NCI-H526 treated with DMSO at 0.1 percent for 48 hours (cell line): ENCODE results near the gene FAT4.

Experiments
- DNase-seq: peaks from one replicate; lab custom pipeline; 2025; lab: John Stamatoyannopoulos, UW

Gene FAT4

GRCh38 chr4:125314676-125315575 lies at the start of gene FAT4:
TSS of gene FAT4 (plus strand) at chr4:125314955. CDS start at chr4:125316412, 1,457 bp downstream.
- DNase-seq: peak; percentile 26

GRCh38 chr4:125265846-125266245 lies 48.9 kb upstream of the FAT4 start:
- DNase-seq: no peak

GRCh38 chr4:125266901-125267604 lies 47.7 kb upstream of the FAT4 start:
- no peak for DNase-seq

GRCh38 chr4:125267630-125268029 lies 47.1 kb upstream of the FAT4 start:
- no peak for DNase-seq

- no peak for DNase-seq
Measured at GRCh38 chr4:125268068-125268755, 46.5 kb upstream of the FAT4 start.

- DNase-seq: no peak
Measured at GRCh38 chr4:125276811-125277210, 37.9 kb upstream of the FAT4 start.

GRCh38 chr4:125277790-125278189 lies 37.0 kb upstream of the FAT4 start:
- DNase-seq: no peak

GRCh38 chr4:125280892-125281403 lies 33.8 kb upstream of the FAT4 start:
- DNase-seq: no peak

GRCh38 chr4:125283707-125284279 lies 31.0 kb upstream of the FAT4 start:
- DNase-seq: no peak

- DNase-seq: no peak
Measured at GRCh38 chr4:125297116-125297515, 17.6 kb upstream of the FAT4 start.

GRCh38 chr4:125303058-125303457 lies 11.7 kb upstream of the FAT4 start:
- DNase-seq: no peak

- no peak for DNase-seq
Measured at GRCh38 chr4:125303821-125304220, 10.9 kb upstream of the FAT4 start.

GRCh38 chr4:125306112-125306511 lies 8.6 kb upstream of the FAT4 start:
- no peak for DNase-seq

GRCh38 chr4:125306533-125306932 lies 8.2 kb upstream of the FAT4 start:
- no peak for DNase-seq

GRCh38 chr4:125311503-125311902 lies 3.3 kb upstream of the FAT4 start:
- DNase-seq: no peak

GRCh38 chr4:125313497-125313896 lies 1.3 kb upstream of the FAT4 start:
- DNase-seq: peak; percentile 60

GRCh38 chr4:125313989-125314667 lies 627 bp upstream of the FAT4 start:
- DNase-seq: no peak

GRCh38 chr4:125315576-125316400 lies 1.0 kb downstream of the FAT4 start:
- no peak for DNase-seq

GRCh38 chr4:125316401-125316790 lies 1.6 kb downstream of the FAT4 start:
- DNase-seq: no peak

- DNase-seq: no peak
Measured at GRCh38 chr4:125316791-125317524, 2.2 kb downstream of the FAT4 start.
